ENCODE data around the gene TARS3.
"Not testable (repeated sequence)": the region's sequence is repeated elsewhere in the genome, so short reads cannot be mapped to it uniquely, and the experiment has no call there.

Gene TARS3

GRCh38 chr15:101723874-101724674 lies at the start of gene TARS3:
TSS of gene TARS3 (minus strand) at chr15:101724473. CDS start at chr15:101724387, 86 bp downstream.
- DNase-seq, result peak; percentile 78

GRCh38 chr15:101773496-101774100 lies 49.3 kb upstream of the TARS3 start:
- no peak for DNase-seq

GRCh38 chr15:101772921-101773320 lies 48.6 kb upstream of the TARS3 start:
- no peak for DNase-seq

GRCh38 chr15:101767083-101767640 lies 42.9 kb upstream of the TARS3 start:
- not testable (repeated sequence) for DNase-seq

- DNase-seq, result no peak
Observed at GRCh38 chr15:101765772-101766456, 41.6 kb upstream of the TARS3 start.

GRCh38 chr15:101765340-101765671 lies 41.0 kb upstream of the TARS3 start:
- DNase-seq, result not testable (repeated sequence)

- DNase-seq, result peak; percentile 32
Observed at GRCh38 chr15:101764669-101765339, 40.5 kb upstream of the TARS3 start.

GRCh38 chr15:101746716-101747082 lies 22.4 kb upstream of the TARS3 start:
- not testable (repeated sequence) for DNase-seq

- DNase-seq, result not testable (repeated sequence)
Observed at GRCh38 chr15:101734837-101735236, 10.6 kb upstream of the TARS3 start.

- no peak for DNase-seq
Observed at GRCh38 chr15:101733545-101733944, 9.3 kb upstream of the TARS3 start.

GRCh38 chr15:101732772-101733171 lies 8.5 kb upstream of the TARS3 start:
- DNase-seq, result no peak

GRCh38 chr15:101731746-101732145 lies 7.5 kb upstream of the TARS3 start:
- DNase-seq, result no peak

- DNase-seq, result no peak
Observed at GRCh38 chr15:101727186-101727585, 2.9 kb upstream of the TARS3 start.

GRCh38 chr15:101725073-101725472 lies 800 bp upstream of the TARS3 start:
- DNase-seq, result no peak

- DNase-seq, result no peak
Observed at GRCh38 chr15:101724675-101725005, 367 bp upstream of the TARS3 start.

GRCh38 chr15:101723171-101723873 lies 951 bp downstream of the TARS3 start:
- DNase-seq, result no peak

- DNase-seq, result no peak
Observed at GRCh38 chr15:101718896-101719295, 5.4 kb downstream of the TARS3 start.

GRCh38 chr15:101712078-101712477 lies 12.2 kb downstream of the TARS3 start:
- no peak for DNase-seq

GRCh38 chr15:101710806-101711205 lies 13.5 kb downstream of the TARS3 start:
- DNase-seq, result peak; percentile 65

GRCh38 chr15:101709466-101709865 lies 14.8 kb downstream of the TARS3 start:
- no peak for DNase-seq

- no peak for DNase-seq
Observed at GRCh38 chr15:101707983-101708382, 16.3 kb downstream of the TARS3 start.

GRCh38 chr15:101702077-101702476 lies 22.2 kb downstream of the TARS3 start:
- peak; percentile 71 for DNase-seq

GRCh38 chr15:101698314-101698713 lies 26.0 kb downstream of the TARS3 start:
- DNase-seq, result peak; percentile 48
